NCI-H748 treated with DMSO at 0.1 percent for 48 hours (cell line): ENCODE results near the gene ERC2.

Source experiments
- DNase-seq: peaks from one replicate; lab custom pipeline; 2025; lab: John Stamatoyannopoulos, UW

Gene ERC2

DNA sequence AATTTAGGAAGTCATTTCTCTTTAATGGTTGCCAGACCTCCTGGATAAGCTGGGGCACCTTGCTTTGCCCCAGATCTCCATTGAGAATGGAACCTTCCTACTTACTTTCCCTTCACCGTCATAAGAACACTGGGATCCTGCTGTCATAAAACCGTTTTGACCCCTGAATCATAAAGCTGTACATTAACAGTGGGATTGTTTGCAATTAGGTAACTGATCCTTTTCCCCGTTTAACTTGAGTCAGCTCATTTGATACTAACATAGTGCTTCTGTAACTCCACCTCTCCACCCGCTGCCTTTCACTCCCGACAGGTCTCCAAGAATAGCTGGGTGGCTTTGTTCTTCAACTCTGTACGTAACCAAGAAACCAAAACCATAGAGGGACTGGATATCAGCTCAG is 673.0 kb downstream of the ERC2 start:
- DNase-seq: peak; percentile 30

DNA sequence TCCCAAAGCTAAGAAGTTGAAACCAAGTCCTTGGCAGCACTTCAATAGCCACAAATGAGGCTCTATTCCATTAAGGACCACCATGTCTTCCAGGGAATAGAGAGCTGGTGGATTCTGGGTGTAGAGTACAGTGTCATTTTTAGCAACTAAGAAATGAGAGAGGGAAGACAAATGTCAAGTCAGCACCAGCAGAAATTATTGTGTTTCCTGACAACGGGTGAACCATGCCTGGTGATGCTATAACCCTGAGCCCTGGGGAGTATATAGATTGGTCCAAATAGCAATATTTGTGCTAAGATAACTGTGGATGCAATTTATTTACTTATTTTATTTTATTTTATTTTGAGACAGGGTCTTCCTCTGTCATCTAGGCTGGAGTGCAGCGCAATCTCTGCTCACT is 675.5 kb downstream of the ERC2 start:
- no peak for DNase-seq

DNA sequence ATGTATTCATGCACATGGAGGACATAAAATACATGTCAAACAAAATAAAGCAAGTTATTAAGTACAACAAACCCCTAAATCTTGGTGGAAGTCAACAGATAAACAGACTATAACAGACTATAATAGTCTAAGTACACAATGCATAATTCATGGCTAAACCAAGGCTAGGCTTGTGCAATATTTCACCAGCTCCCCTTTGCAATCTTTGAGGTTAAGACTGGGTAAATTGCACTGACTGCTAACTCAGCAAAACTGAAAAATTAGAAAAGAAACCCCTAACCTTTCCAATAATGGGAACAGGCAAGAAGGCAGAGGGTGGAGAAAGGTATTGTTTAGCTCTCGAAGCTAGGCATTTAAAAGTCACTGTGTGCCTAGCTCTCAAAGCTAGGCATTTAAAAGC is 676.3 kb downstream of the ERC2 start:
- peak; percentile 7 for DNase-seq

DNA sequence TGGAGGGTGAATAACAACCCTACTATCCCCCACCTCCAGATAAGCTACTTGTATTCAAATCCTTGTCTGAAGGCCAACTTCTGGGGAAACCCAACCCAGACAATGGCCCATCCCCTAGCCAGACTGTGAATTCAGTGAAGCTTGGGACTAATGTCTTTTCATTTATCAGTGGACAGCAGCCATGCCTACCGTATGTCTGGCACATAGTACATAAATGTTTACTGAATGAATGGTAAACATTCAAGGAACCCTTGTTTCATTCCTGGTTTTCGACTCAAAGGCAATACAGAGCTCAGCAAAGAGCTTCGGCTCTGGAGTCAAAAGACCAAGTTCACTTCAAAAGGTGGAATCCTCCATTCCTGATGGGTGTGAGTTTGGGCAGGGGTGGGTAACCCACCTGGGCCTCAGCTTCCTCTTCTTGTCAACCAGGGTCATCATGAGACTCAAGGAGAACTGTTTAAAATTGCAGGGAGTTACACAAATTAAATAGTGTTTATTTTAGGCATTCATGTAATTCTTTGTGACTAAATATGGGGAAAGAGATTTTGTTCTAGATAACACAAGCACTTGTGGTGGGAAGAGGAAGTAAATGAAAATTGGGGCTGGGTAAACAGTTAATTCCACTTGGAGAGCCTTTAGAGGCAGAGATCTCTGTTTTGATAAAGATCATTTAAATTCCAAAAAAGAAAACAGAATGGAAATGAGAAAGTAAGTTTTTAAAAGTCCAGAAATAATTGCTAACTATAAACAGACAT is 677.5 kb downstream of the ERC2 start:
- DNase-seq: no peak

DNA sequence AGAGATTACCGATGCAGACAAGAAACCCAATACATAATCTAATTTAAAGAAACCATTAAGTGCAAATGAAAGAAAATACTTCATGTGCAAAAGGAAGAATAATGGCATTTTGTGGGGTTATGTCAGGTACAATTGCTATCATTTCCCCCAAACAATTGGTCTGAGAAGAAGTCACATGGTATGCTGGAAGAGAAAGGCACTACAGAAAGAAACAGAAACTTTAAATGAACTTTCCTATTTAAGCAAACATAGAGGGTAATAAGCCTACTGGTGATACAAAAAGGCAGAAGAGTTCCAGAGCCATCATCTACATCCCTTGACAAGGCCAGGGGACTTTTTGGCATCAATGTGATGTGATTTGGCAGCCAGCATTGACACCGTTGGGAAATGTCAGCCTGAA is 678.8 kb downstream of the ERC2 start:
- no peak for DNase-seq

DNA sequence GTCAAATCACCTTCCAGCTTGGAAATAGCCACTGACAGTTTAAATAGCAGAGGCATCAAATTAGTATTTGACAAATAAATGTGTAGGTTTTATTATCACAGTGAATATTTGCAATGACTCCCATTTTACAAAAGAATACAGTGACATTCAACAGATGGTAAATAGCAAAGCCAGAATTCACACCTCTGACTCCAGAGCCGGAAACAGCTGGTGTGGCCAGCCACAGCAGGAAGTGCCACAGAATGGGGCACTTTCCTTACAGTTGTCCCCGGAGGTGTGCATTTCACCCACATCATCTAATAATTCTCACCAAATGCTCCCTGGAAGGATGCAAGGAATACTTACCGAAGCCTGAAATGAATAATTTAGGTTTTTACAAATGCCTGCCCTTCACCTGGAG is 685.5 kb downstream of the ERC2 start:
- no peak for DNase-seq

DNA sequence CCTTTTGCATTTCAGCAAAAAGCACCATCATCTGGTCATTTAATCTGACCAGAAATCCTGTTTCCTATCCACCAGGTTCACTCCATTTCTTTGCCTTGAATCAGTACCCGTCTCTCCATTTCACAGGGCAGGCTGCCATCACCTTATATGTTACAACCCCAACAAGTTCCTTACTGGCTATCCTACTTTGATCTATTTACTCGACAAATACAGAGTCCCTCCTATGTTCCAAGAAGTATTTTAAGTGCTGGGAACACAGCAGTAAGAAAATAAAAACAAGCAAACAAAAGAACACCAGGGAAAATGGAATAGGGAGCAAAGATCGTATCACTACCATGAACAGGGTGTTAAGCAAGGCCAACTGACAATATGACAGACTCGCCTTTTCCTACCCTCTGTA is 685.9 kb downstream of the ERC2 start:
- no peak for DNase-seq

DNA sequence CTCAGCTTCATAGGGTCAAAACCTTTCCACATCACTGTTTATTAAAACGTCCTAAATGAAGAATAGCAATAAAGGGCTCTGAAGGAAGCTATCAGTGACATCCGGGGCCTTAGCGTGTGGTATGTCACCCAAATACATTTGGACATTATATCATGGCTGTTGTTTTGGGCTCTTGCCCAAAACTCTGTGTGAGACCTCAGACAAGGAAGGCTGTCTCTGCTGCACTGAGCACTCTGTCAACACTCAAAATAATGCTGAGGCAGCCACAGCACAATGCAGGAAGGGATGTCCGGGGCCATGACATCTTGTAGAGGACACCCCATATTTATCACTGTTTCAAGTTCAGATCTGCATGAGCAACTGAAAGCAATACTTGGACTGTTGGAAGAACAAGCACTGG is 687.4 kb downstream of the ERC2 start:
- DNase-seq: no peak

DNA sequence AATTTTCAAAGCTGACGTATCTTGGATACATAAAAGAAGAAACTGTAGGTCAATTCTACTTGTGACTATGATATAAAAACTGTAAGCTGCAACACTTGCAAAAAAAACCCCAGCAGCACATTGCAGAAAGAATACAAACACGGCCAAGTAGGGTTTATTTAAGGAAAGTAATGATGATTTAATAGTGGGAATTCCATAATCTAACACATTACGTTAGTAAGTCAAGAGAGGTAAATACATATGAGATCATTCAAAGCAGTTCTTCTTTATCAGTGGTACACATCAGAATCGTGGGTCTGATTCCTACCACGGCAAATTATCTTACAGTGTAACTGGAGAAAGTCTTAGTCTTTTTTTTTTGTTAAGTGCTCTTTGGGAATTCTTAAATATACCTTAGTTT is 688.7 kb downstream of the ERC2 start:
- DNase-seq: no peak

DNA sequence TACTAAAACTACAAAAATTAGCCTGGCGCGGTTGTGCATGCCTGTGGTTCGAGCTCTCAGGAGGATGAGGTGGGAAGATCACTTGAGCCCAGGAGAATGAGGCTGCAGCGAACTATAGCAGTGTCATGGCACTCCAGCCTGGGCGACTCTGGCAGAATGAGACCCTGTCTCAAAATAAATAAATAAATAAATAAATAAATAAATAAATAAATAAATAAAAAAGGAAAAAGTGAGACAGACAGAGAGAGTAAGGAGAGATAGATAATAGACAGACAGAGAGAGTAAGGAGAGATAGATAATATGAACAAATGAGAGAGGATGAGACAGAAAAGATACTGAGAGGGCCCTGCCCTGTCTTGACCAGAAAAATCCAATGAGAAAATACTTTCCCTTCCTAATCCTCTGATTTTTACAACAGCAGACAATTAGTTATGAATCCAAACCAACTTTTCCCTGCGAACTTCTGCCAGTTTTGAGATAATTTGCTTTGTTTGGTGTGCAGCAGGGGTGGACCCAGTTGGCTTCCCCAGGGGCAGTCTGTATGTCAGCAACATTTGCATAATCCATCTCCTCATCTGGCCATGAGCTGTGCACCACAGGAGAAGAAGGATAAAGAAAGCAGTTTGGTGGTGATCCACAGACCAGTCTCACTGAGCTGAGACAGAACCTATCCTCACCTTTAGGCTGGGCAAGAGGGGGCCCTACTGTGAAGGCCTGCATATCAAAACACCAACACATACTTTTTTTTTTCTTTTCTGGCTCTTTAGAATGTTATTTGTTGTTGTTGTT is 692.7 kb downstream of the ERC2 start:
- no peak for DNase-seq

DNA sequence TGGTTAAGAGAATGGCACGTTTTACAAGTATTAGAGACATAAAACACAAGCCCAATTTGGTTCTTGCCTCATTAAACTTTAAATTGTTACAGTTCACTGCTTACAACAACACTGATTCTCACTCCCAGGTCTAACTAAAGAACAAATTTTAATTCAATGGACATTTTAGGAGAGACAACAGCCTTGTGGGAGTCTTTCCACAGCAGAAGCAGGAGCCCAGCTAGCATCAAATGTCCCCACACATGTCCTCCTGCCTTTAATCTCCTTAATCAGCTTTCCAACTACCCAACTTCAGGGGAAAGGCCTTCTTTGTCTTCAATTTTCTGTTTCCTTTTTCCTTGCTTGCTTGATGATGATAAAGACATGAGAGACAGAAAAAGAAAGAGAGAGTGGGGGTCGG is 693.4 kb downstream of the ERC2 start:
- DNase-seq: no peak

DNA sequence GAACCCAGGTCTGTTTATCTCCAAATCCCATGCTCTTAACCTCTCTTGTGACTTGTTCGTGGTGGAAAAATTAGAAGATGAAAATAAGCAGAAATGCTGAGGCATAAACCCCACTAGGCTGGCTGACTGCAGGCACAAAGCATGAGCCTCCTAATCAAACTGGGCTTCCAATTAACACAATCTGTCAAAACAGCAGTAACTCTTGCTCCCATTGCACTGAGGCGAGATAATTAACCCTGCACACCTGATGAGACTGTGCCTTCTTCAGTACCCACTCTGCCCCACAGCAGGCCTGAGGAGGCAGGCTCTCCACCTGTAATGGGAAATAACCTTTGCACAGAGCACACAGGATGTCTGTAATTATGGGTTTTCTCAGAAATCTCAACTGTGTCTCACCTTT is 696.8 kb downstream of the ERC2 start:
- DNase-seq: no peak

DNA sequence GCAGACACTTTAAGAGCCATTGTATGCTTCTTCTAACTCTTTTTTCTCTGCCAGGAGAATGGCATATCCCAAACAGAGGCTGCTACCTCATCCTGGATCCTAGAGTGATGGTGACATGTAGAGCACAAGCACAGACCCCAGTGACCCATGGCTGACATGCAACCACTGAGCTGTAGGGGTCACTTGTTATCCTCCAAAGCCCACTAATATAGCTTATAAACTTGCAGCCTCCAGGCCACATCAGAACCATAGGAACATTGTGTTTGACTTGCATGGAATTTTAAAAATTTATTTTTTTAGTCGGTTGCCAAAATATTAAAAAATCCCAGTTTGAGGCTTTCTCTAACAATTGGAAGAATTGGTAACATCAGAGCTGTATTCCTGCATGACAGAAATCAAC is 698.2 kb downstream of the ERC2 start:
- DNase-seq: no peak

DNA sequence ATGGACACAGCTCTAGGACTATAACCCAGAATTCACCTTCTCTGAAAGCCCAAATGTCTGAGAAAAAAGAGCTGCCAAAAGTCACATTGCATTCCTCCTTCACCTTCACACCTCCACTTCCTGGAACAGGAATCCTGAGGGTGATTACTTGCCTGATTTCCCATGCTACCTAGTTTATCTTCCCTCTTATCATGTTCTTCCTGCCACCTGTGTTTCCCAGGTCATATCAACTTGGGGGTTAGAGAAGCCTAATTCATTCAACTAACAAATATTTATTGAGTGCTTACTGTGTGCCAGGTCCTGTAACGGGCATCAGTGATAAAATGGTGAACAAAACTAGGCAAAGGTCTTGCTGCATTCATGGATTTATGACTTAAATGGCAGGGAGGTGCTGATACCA is 701.5 kb downstream of the ERC2 start:
- DNase-seq: no peak

DNA sequence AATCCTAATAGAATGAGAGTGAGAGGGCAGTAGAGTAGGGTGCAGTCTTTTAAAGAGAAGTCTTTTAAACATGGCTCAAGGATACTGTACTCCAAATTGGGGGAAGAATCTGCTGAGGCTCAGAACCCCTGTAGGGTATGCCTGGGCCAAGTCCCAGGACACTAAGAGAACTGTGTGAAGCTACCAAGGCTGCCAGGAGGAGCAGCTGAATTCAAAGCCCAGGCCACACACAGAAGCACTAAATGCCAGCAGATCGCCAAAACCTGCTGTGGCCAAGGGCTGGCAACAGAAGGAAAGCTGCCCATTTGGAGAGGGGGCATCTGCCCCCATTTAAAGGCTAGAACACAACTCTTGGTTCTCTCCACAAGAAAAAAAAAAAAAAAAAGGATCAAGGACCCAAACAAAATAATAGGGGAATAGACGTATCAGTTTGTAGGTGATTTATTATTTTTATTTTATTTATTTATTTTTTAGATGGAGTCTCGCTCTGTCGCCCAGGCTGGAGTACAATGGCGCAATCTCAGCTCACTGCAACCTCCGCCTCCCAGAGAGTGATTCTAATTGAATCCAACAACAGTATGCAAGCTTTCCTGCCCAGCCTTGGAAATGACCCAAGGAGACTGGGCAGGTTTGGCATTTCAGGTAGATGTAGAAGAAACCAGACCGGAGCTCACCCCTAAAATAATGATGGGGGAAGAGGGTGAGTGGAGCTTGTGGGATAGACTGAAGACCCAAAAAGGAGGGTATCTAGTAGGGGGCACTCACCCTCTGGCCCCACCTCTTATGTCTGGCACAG is 702.2 kb downstream of the ERC2 start:
- no peak for DNase-seq

DNA sequence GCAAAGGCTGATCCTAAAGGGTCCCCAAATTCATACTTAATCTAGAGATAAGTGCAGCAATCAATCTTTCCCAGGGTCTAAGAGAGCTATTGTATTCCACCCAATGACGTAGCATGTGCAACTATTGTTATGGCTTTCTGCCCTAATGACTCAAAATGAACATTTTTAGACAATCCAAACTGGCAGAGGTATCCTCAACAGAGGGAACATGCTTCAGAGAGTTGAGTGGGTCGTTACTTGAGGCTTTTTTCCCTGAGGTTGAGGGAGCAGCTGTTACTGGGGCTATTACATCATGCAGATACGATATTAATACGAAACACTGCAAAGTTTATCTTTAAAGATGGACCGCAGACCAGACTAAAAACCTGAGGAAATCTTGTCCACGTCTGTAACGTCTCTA is 702.9 kb downstream of the ERC2 start:
- no peak for DNase-seq

DNA sequence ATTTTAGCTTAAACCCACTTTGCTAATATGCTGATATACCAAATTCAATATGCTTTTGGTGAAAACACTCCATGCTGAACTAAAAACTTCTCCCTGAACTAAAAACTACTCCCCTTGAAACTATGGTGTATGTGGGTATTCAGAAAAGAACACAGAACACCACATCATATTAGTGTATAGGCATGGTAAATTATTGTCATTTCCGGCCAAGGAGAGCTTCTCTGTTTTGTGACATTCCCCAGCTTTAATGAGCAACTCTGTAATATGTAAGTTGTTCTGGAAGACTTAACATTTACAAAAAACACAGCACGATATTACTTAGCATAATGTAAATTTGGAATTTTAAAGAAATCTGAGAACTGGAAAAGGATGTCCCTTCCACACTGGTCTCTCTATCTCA is 711.3 kb downstream of the ERC2 start:
- no peak for DNase-seq

DNA sequence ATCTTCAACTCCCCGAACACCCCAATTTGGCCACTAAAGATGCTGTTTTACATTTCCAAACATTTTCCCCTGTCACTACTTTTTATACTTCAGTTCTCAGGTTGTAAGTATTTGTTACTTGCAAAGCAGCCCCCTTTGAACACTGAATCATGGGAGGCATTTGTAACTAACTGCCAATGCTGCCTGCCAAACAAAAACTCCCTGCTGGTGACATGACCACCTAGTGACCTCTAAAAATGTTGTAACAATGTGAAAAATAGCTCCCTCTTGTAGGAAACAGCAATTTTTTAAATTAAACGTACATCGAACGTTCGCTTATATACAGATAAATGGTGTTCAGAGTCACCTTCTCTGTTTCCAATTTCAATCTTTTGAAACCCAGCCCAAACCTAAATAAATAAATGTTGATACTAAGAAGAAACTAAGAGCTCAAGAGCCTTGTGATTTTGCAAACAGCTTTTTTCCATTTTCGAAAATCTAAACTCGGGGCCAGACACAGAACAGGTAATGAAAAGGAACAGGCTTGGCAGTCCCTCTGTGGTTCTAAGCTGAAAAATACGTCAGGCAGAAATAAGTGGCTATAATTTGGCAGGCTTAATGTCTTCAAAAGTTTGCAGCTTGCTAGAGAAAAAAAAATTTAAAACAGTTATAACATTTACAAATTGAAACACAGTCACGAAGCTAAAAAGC is 712.6 kb downstream of the ERC2 start:
- no peak for DNase-seq

DNA sequence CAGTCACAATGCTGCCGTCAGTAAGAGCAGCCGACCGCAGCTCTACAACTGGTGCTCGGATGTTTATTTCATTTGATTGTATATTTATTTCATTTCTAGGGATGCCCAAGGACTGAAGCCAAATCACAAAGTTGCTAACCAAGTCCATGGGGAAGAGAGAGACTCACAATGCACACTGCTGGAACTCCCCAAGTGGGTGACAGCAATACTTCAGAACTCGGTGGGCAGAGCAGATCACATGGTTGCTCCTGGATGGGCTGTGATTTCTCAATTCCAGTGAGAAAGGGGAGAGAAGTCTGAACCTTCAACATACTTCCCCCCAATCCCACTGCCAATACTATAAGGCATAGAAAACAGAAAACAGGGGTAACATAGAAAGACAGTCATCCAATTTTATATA is 715.4 kb downstream of the ERC2 start:
- no peak for DNase-seq

DNA sequence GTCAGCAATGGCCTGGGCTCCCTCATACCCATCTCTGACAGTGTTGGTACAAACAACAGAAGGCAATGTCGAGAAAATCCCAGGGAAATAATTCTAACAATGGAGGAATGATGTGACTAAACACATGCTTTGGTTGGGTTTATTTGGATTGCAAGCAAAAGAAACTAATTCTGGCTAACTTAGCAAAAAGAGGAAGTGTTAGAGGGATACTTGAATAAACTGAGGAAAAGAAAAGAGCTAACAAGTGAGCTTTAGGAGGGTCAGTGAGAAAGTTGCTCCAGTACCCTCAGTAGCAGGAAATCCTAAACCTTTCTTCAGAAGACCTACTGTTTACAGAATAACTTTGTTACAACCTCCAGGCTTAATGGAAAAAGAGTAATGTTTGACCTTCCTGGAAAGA is 716.5 kb downstream of the ERC2 start:
- no peak for DNase-seq

DNA sequence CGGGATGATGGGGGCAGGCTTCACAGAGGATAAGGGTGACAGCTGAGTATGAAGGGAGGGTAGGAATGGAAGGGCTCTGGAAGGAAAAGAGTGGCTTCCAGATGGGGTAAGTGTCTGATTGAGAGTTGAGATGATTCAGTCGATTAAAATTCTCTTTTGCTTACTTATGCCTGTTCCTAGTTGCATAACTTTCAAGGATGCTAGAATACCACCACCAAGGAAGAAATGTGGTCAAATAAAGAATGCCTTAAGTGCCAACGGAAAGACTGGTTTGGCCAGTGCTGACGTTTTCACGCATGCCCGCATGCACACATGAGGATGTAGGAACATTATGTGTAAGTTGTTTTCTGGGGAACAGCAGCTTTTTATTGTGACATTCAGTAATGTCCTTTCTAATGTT is 717.7 kb downstream of the ERC2 start:
- no peak for DNase-seq

DNA sequence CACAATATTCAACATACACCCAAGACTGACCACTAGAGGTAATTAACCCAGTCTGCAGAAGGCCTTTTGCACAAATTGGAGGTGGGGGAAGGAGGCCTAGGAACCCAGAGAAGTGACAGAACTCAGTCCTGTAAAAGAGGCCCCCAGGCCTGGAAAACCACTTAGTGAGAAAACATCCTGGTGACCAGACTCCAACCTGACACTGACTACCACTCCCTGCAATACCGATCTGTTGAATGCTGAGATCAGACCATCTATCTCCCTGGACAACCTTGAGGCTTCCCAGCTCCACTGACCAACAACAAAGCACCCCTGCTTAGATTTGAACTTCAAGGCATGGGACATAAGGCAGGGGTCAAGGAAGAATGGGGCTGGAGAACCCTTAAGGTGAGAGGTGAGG is 719.2 kb downstream of the ERC2 start:
- DNase-seq: no peak
